ENCODE measurements around the gene IRX6. TPM values are rescaled to one million over a fixed set of nuclear protein-coding genes. Genes with fewer than 3 reads are reported as not detected.

IRX6 gene
- total RNA-seq, result 0.49 TPM

DNA sequence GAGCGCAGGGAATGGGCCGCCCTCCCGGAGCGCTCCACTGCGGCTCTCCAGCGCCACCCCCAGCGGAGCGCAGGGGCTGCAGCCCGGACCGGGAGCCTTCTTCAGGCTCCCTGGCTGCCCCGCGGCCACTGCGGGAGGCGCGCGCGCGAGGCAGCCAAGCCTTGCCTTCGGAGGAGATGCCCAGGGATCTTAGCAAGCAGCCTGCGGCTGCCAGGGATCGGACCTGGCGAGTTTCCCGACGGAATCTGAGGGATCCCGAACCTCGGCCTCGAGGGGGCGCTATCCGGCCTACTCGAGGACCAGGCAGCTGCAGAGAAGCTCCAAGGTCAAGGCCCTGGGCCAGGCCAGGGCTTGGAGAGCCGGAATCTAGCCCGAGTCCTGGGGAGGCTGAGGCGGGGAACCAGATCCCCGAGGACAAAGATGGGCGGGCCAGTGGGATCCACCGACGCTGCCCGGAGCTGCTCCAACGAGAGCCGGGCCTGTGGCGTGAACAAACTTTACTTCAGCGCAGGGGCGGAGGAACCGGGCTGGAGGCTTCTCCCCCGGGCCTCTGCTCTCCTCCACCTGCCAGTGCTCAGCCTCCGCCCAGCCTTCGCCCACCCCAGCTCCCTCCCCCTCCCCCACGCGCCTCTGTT, at the start of gene IRX6:
Gene IRX6 (plus strand): TSS at position 567 of the 635 bp plus-strand sequence. CDS start 889 bp downstream, outside the sequence.
- H3K9me3 ChIP-seq, result no peaks in the 10 kb centered on the region
- peak in 1 of 2 donors; percentile 52 for DNase-seq (ENCODE audit: extremely low spot score in 2 of 2)
- H3K4me3 ChIP-seq, result peak within 1 kb of the TSS in 1 of 2 donors; percentile 24
- intact Hi-C loops (cut with DNase I), result no loop called here
- H3K4me1 ChIP-seq, result peaks cover 16% of the 10 kb centered on the region
- H3K27me3 ChIP-seq, result no peaks in the 10 kb centered on the region
- TF ChIP-seq, protein P1, sequence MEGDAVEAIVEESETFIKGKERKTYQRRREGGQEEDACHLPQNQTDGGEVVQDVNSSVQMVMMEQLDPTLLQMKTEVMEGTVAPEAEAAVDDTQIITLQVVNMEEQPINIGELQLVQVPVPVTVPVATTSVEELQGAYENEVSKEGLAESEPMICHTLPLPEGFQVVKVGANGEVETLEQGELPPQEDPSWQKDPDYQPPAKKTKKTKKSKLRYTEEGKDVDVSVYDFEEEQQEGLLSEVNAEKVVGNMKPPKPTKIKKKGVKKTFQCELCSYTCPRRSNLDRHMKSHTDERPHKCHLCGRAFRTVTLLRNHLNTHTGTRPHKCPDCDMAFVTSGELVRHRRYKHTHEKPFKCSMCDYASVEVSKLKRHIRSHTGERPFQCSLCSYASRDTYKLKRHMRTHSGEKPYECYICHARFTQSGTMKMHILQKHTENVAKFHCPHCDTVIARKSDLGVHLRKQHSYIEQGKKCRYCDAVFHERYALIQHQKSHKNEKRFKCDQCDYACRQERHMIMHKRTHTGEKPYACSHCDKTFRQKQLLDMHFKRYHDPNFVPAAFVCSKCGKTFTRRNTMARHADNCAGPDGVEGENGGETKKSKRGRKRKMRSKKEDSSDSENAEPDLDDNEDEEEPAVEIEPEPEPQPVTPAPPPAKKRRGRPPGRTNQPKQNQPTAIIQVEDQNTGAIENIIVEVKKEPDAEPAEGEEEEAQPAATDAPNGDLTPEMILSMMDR (IDR thresholded peaks at IDR 0.05), result no peak
- TF ChIP-seq POLR2AphosphoS5 (IDR thresholded peaks at IDR 0.05; ENCODE audit: insufficient read depth in 1 of 2, low read depth in 1 of 2) (no peak), POLR2A (IDR thresholded peaks at IDR 0.05) (no peak)
- H3K36me3 ChIP-seq, result no peaks in the 10 kb centered on the region
- no peak within 1 kb of the TSS for H3K27ac ChIP-seq

DNA sequence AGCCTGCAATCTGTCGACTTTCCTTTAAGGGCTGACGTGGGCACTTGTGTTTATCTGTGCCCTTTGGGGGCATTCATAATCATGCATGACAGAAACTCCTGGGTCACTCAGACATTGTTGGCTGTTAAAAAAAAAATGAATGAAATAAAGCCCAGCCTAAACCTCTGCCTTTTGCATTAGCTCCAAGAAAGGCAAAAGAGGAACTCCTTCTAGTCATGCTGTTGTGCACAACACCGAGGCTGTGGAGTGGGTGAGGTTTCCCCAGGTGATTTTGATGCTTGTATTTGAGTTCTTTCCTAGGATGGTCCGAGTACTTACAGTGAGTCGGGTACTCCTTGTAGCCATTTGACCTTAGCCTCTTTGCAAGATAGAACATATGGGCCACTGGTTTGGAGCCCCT, 49.6 kb upstream of the IRX6 start:
- H3K4me3 ChIP-seq, result no peak overlapping the region
- H3K27ac ChIP-seq, result no peak overlapping the region
- intact Hi-C loops (cut with DNase I), result no loop called here
- TF ChIP-seq POLR2AphosphoS5 (IDR thresholded peaks at IDR 0.05; ENCODE audit: insufficient read depth in 1 of 2, low read depth in 1 of 2) (no peak), POLR2A (IDR thresholded peaks at IDR 0.05) (no peak)
- TF ChIP-seq, protein P1 (IDR thresholded peaks at IDR 0.05), result no peak
- DNase-seq (ENCODE audit: extremely low spot score in 2 of 2), result no peak
- no peaks in the 10 kb centered on the region for H3K4me1 ChIP-seq
- H3K27me3 ChIP-seq, result no peaks in the 10 kb centered on the region
- no peaks in the 10 kb centered on the region for H3K36me3 ChIP-seq
- no peaks in the 10 kb centered on the region for H3K9me3 ChIP-seq

DNA sequence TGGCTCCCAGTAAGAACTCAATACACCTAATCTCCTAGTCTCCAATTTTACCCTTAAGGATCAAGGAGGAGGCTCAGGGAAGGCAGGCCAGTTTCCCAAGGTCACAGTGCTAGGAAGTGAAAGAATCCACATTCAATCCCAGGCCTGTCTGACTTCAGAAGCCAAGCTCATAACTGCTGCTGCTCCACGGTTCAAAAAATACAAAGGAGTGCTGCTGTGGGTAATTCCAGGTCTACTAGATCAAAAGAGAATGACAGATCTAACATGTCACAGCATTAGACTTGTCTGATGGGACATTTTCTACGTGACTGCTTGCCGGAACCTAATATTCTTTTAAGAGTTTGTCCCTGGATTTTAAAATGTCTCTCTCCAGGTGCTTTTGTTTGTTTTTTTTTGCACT, 48.8 kb upstream of the IRX6 start:
- no peak overlapping the region for H3K4me3 ChIP-seq
- intact Hi-C loops (cut with DNase I), result no loop called here
- no peaks in the 10 kb centered on the region for H3K36me3 ChIP-seq
- H3K27me3 ChIP-seq, result no peaks in the 10 kb centered on the region
- DNase-seq (ENCODE audit: extremely low spot score in 2 of 2), result no peak
- no peaks in the 10 kb centered on the region for H3K9me3 ChIP-seq
- no peak overlapping the region for H3K27ac ChIP-seq
- no peaks in the 10 kb centered on the region for H3K4me1 ChIP-seq
- TF ChIP-seq POLR2AphosphoS5 (IDR thresholded peaks at IDR 0.05; ENCODE audit: insufficient read depth in 1 of 2, low read depth in 1 of 2), result no peak
- TF ChIP-seq, protein P1 (IDR thresholded peaks at IDR 0.05), result no peak
- no peak for TF ChIP-seq POLR2A (IDR thresholded peaks at IDR 0.05)

DNA sequence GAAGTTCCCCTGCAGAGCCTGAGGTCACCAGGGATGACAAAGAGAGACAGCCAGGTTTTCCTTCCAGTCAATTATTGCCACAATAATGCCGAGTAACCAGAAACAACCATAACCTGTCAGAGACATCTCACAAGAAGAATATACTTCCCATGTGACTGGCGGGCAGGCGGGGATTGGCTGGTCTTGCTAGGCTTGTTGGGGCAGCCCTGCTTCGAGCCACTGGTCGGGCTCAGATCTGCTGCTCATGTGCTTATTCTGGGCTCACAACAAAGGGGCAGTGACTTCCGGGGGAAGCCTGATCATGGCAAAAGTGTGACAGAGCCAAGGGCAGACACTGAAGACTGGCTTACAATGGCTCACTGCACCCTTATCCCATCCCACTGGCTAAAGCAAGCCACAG, 48.1 kb upstream of the IRX6 start:
- no peak overlapping the region for H3K27ac ChIP-seq

DNA sequence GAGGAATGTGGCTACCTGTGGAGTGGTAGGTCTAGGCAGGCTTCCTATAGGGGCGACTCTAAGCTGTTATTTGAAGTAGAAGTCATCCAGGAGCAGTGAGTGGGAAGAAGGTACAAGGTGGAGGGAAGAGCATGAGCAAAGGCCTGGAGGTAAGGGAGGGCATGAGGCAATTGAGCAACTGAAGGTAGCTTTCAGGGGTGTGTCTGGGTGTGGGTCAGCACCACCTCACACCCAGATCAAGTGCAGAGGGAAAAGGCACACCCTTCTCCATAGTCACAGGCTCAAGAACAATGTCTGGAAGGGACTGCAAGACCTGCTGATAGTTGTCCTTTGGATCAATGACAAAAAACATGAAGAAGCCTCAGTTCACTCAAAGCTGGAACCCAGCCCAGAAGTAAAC, 46.5 kb upstream of the IRX6 start:
- Histone ChIP-seq H3K4me1 (no peaks in the 10 kb centered on the region), H3K27ac (no peak overlapping the region), H3K27me3 (no peaks in the 10 kb centered on the region), H3K36me3 (no peaks in the 10 kb centered on the region), H3K4me3 (no peak overlapping the region), H3K9me3 (no peaks in the 10 kb centered on the region)
- DNase-seq (ENCODE audit: extremely low spot score in 2 of 2), result peak in 1 of 2 donors; percentile 52
- TF ChIP-seq POLR2A (IDR thresholded peaks at IDR 0.05) (no peak), POLR2AphosphoS5 (IDR thresholded peaks at IDR 0.05; ENCODE audit: insufficient read depth in 1 of 2, low read depth in 1 of 2) (no peak)
- TF ChIP-seq, protein P1 (IDR thresholded peaks at IDR 0.05), result no peak
- intact Hi-C loops (cut with DNase I), result no loop called here

More for the DNA sequence above, 48.1 kb upstream of the IRX6 start:
- TF ChIP-seq, protein P1 (IDR thresholded peaks at IDR 0.05), result no peak
- TF ChIP-seq POLR2A (IDR thresholded peaks at IDR 0.05) (no peak), POLR2AphosphoS5 (IDR thresholded peaks at IDR 0.05; ENCODE audit: insufficient read depth in 1 of 2, low read depth in 1 of 2) (peak; percentile 21 to 26)
- Histone ChIP-seq H3K36me3 (no peaks in the 10 kb centered on the region), H3K9me3 (no peaks in the 10 kb centered on the region), H3K27me3 (no peaks in the 10 kb centered on the region), H3K4me1 (no peaks in the 10 kb centered on the region), H3K4me3 (no peak overlapping the region)
- intact Hi-C loops (cut with DNase I), result no loop called here
- DNase-seq (ENCODE audit: extremely low spot score in 2 of 2), result no peak

Data from vagina (tissue), 2 donors.